ENCODE measurements around the gene TBX15.

Gene TBX15

GRCh38 chr1:118878661-118879060 is 109.5 kb downstream of the TBX15 start:
- no peaks in the 10 kb centered on the region for H3K4me1 ChIP-seq
- H3K36me3 ChIP-seq (replicated peaks) = no peaks in the 10 kb centered on the region
- no peak for DNase-seq (ENCODE audit: low spot score in 2 of 2)
- H3K9me3 ChIP-seq = no peaks in the 10 kb centered on the region
- in situ Hi-C loops (cut with MboI; ENCODE audit: low sequenced_read_pairs) = no loop called here
- no peaks in the 10 kb centered on the region for H3K27me3 ChIP-seq (ENCODE audit: low read depth)
- H3K4me3 ChIP-seq = no peak overlapping the region

GRCh38 chr1:118877668-118878396 is 110.3 kb downstream of the TBX15 start:
- no peak for DNase-seq (ENCODE audit: low spot score in 2 of 2)
- no peaks in the 10 kb centered on the region for H3K36me3 ChIP-seq (replicated peaks)
- H3K9me3 ChIP-seq = no peaks in the 10 kb centered on the region
- H3K4me3 ChIP-seq = no peak overlapping the region
- no peaks in the 10 kb centered on the region for H3K27me3 ChIP-seq (ENCODE audit: low read depth)
- H3K4me1 ChIP-seq = no peaks in the 10 kb centered on the region
- in situ Hi-C loops (cut with MboI; ENCODE audit: low sequenced_read_pairs) = no loop called here

- no peaks in the 10 kb centered on the region for H3K4me1 ChIP-seq
- H3K4me3 ChIP-seq = no peak overlapping the region
- DNase-seq (ENCODE audit: low spot score in 2 of 2) = no peak
- H3K36me3 ChIP-seq (replicated peaks) = no peaks in the 10 kb centered on the region
- H3K27me3 ChIP-seq (ENCODE audit: low read depth) = no peaks in the 10 kb centered on the region
- H3K9me3 ChIP-seq = no peaks in the 10 kb centered on the region
- in situ Hi-C loops (cut with MboI; ENCODE audit: low sequenced_read_pairs) = no loop called here
Observed at GRCh38 chr1:118871582-118872171, 116.5 kb downstream of the TBX15 start.

- H3K9me3 ChIP-seq = no peaks in the 10 kb centered on the region
- no peak for DNase-seq (ENCODE audit: low spot score in 2 of 2)
- H3K4me3 ChIP-seq = no peak overlapping the region
- no peaks in the 10 kb centered on the region for H3K27me3 ChIP-seq (ENCODE audit: low read depth)
- in situ Hi-C loops (cut with MboI; ENCODE audit: low sequenced_read_pairs) = no loop called here
- no peaks in the 10 kb centered on the region for H3K4me1 ChIP-seq
- no peaks in the 10 kb centered on the region for H3K36me3 ChIP-seq (replicated peaks)
Observed at GRCh38 chr1:118868387-118868786, 119.8 kb downstream of the TBX15 start.

GRCh38 chr1:118866330-118866729 is 121.8 kb downstream of the TBX15 start:
- no peaks in the 10 kb centered on the region for H3K4me1 ChIP-seq
- no peaks in the 10 kb centered on the region for H3K9me3 ChIP-seq
- in situ Hi-C loops (cut with MboI; ENCODE audit: low sequenced_read_pairs) = no loop called here
- H3K27me3 ChIP-seq (ENCODE audit: low read depth) = no peaks in the 10 kb centered on the region
- no peak for DNase-seq (ENCODE audit: low spot score in 2 of 2)
- H3K4me3 ChIP-seq = no peak overlapping the region
- no peaks in the 10 kb centered on the region for H3K36me3 ChIP-seq (replicated peaks)

- no peaks in the 10 kb centered on the region for H3K4me1 ChIP-seq
- H3K9me3 ChIP-seq = no peaks in the 10 kb centered on the region
- no peaks in the 10 kb centered on the region for H3K36me3 ChIP-seq (replicated peaks)
- no peak overlapping the region for H3K4me3 ChIP-seq
- no peaks in the 10 kb centered on the region for H3K27me3 ChIP-seq (ENCODE audit: low read depth)
- no peak for DNase-seq (ENCODE audit: low spot score in 2 of 2)
- in situ Hi-C loops (cut with MboI; ENCODE audit: low sequenced_read_pairs) = no loop called here
Observed at GRCh38 chr1:118863688-118864087, 124.5 kb downstream of the TBX15 start.

- H3K4me1 ChIP-seq = no peaks in the 10 kb centered on the region
- H3K9me3 ChIP-seq = no peaks in the 10 kb centered on the region
- no peak overlapping the region for H3K4me3 ChIP-seq
- in situ Hi-C loops (cut with MboI; ENCODE audit: low sequenced_read_pairs) = no loop called here
- DNase-seq (ENCODE audit: low spot score in 2 of 2) = no peak
- H3K36me3 ChIP-seq (replicated peaks) = no peaks in the 10 kb centered on the region
- no peaks in the 10 kb centered on the region for H3K27me3 ChIP-seq (ENCODE audit: low read depth)
Observed at GRCh38 chr1:118862755-118863154, 125.4 kb downstream of the TBX15 start.

- no peaks in the 10 kb centered on the region for H3K36me3 ChIP-seq (replicated peaks)
- in situ Hi-C loops (cut with MboI; ENCODE audit: low sequenced_read_pairs) = no loop called here
- no peak for DNase-seq (ENCODE audit: low spot score in 2 of 2)
- no peaks in the 10 kb centered on the region for H3K4me1 ChIP-seq
- H3K9me3 ChIP-seq = no peaks in the 10 kb centered on the region
- no peaks in the 10 kb centered on the region for H3K27me3 ChIP-seq (ENCODE audit: low read depth)
- H3K4me3 ChIP-seq = no peak overlapping the region
Observed at GRCh38 chr1:118861216-118861615, 126.9 kb downstream of the TBX15 start.

GRCh38 chr1:118859999-118860398 is 128.1 kb downstream of the TBX15 start:
- no peak overlapping the region for H3K4me3 ChIP-seq
- in situ Hi-C loops (cut with MboI; ENCODE audit: low sequenced_read_pairs) = no loop called here
- H3K27me3 ChIP-seq (ENCODE audit: low read depth) = no peaks in the 10 kb centered on the region
- no peaks in the 10 kb centered on the region for H3K36me3 ChIP-seq (replicated peaks)
- DNase-seq (ENCODE audit: low spot score in 2 of 2) = no peak
- H3K4me1 ChIP-seq = no peaks in the 10 kb centered on the region
- no peaks in the 10 kb centered on the region for H3K9me3 ChIP-seq

GRCh38 chr1:118846443-118846842 is 141.7 kb downstream of the TBX15 start:
- in situ Hi-C loops (cut with MboI; ENCODE audit: low sequenced_read_pairs) = loop anchor here (25.0 kb wide), 1 partner anchor 109 kb away; no protein-coding TSS in a partner anchor
- no peaks in the 10 kb centered on the region for H3K27me3 ChIP-seq (ENCODE audit: low read depth)

GRCh38 chr1:118842452-118843201 is 145.5 kb downstream of the TBX15 start:
- no peaks in the 10 kb centered on the region for H3K27me3 ChIP-seq (ENCODE audit: low read depth)
- in situ Hi-C loops (cut with MboI; ENCODE audit: low sequenced_read_pairs) = loop anchor here (25.0 kb wide), 1 partner anchor 105 kb away; no protein-coding TSS in a partner anchor
- H3K4me1 ChIP-seq = no peaks in the 10 kb centered on the region
- H3K4me3 ChIP-seq = no peak overlapping the region
- no peaks in the 10 kb centered on the region for H3K36me3 ChIP-seq (replicated peaks)
- no peak for DNase-seq (ENCODE audit: low spot score in 2 of 2)
- no peaks in the 10 kb centered on the region for H3K9me3 ChIP-seq

More at GRCh38 chr1:118846443-118846842, 141.7 kb downstream of the TBX15 start:
- H3K36me3 ChIP-seq (replicated peaks) = no peaks in the 10 kb centered on the region
- H3K4me3 ChIP-seq = no peak overlapping the region
- no peaks in the 10 kb centered on the region for H3K4me1 ChIP-seq
- no peaks in the 10 kb centered on the region for H3K9me3 ChIP-seq
- DNase-seq (ENCODE audit: low spot score in 2 of 2) = no peak

GRCh38 chr1:118841521-118841920 is 146.6 kb downstream of the TBX15 start:
- no peak for DNase-seq (ENCODE audit: low spot score in 2 of 2)
- in situ Hi-C loops (cut with MboI; ENCODE audit: low sequenced_read_pairs) = loop anchor here (25.0 kb wide), 1 partner anchor 104 kb away; no protein-coding TSS in a partner anchor

More at GRCh38 chr1:118841521-118841920, 146.6 kb downstream of the TBX15 start:
- no peaks in the 10 kb centered on the region for H3K9me3 ChIP-seq
- H3K4me3 ChIP-seq = no peak overlapping the region
- H3K27me3 ChIP-seq (ENCODE audit: low read depth) = no peaks in the 10 kb centered on the region
- H3K36me3 ChIP-seq (replicated peaks) = no peaks in the 10 kb centered on the region
- H3K4me1 ChIP-seq = no peaks in the 10 kb centered on the region

Data from HAP-1 (cell line).